Measurements from ENCODE around the gene ABR. TPM values are rescaled to one million over a fixed set of nuclear protein-coding genes. Genes with fewer than 3 reads are reported as not detected.
A peak's percentile ranks its signal among the peaks of the same experiment; 100 is the strongest.

ABR gene
- total and polyA plus RNA-seq, 2 donors from 2014 or later, result 18.7 to 116 TPM

- intact Hi-C loops (cut with DNase I), result loop anchor here (10.0 kb wide), 1 partner anchor 259 kb away; no protein-coding TSS in a partner anchor
- H3K27me3 ChIP-seq (ENCODE audit: control insufficient read depth, insufficient read depth, low read length), result no peaks in the 10 kb centered on the region
- no peaks in the 10 kb centered on the region for H3K4me1 ChIP-seq (ENCODE audit: control insufficient read depth in 2 of 3, insufficient read depth in 2 of 3, low read depth in 1 of 3, low read length in 3 of 3)
- TF ChIP-seq CTCF (IDR thresholded peaks at IDR 0.05; ENCODE audit: borderline replicate concordance, extremely low read depth, insufficient read depth), result no peak
- no peak overlapping the region for H3K4me3 ChIP-seq (ENCODE audit: low read length in 3 of 3)
- H3K27ac ChIP-seq (ENCODE audit: low read depth in 2 of 2, low read length in 2 of 2), result no peak overlapping the region
- FAIRE-seq, result no peak
- peak in 1 of 5 donors; percentile 70 for DNase-seq
- H3K9me3 ChIP-seq (ENCODE audit: control insufficient read depth in 2 of 3, insufficient read depth in 1 of 3, low read length in 3 of 3), result no peaks in the 10 kb centered on the region
- H3K36me3 ChIP-seq (ENCODE audit: control insufficient read depth in 2 of 3, insufficient read depth in 3 of 3, low read length in 3 of 3), result no peaks in the 10 kb centered on the region
- H3K9ac ChIP-seq (ENCODE audit: low read length in 3 of 3), result no peak overlapping the region
These were observed 126.0 kb downstream of the ABR start for GRCh38 chr17:1053661-1054360.

DNA sequence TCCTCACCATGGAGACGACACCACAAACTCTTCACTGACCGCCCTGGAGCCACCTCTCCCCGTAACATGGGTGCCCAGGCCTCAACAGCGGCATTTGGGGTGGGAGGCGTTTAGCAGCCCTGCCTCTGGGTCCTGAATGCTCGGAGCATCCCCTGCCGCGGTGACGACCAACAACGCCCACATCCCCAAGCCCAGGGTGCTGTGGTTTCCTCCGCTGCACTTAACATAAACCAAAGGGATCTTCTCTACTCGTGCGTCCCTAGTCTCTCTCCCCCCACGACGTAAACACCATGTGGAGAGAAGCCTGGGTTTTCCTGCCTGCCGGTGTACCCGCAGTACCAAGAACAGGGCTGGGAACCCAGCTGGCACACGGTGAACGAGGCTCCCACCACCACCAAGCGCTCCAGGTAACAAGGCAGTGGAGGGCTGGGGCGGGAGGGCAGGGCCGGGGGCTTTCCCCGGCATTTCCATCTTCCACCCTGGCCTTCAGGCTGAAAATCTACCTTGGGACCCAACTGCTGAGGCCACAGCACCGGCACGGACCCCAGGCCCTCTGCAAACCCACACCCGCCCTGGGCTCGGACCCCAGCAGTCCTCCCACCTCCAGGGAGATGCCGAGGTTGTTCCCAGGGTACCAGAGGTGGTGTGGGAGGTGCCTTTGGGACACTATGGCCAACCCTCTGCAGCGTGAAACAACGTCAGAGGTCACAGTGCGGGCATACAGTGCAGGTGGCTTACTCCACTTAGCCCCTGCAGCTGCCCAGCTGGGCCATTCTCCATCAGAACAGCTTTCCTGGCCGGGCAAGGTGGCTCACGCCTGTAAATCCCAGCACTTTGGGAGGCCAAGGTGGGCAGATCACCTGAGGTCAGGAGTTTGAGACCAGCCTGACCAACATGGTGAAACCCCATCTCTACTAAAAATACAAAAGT is 128.5 kb downstream of the ABR start:
- intact Hi-C loops (cut with DNase I), result loop anchor here (10.0 kb wide), 1 partner anchor 256 kb away; no protein-coding TSS in a partner anchor
- peak in 1 of 5 donors; percentile 54 for DNase-seq
- H3K27me3 ChIP-seq (ENCODE audit: control insufficient read depth, insufficient read depth, low read length), result no peaks in the 10 kb centered on the region

DNA sequence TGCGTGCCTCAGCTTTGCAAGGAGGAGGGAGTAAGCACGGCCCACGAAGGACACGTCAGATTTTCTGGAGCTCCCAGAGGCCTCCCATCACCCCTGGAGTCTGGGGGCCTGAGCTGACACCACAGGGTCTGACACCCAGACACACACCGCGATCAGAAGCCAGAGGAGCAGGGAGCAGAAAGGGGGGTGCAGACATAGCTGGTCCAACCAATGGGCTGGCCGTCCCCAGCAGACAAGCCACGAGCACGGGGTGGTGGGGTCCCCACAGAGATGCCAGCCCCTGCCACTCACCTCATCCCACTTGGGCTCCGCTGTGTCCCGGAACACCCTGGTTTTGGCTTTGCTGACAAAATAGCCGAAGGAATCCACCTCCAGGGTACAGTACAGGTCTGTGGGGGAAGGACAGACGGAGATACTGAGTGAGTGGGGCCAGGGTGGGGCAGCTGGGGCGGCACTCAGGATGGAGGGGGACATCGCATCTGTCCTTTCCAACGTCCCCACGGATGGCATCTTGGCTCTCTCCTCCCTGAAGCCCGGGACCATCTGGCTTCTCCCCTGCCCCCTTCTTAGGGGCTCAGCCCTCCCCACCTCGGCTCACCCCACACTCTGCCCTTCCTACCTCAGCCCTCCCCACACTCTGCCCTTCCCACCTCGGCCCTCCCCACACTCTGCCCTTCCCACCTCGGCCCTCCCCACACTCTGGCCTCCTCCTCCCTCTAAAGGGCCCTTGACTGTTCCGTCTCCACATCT is 129.4 kb downstream of the ABR start:
- DNase-seq (peak in 1 of 5 donors; percentile 65), FAIRE-seq (no peak)
- Histone ChIP-seq H3K27ac (ENCODE audit: low read depth in 2 of 2, low read length in 2 of 2) (no peak overlapping the region), H3K4me3 (ENCODE audit: low read length in 3 of 3) (no peak overlapping the region), H3K4me1 (ENCODE audit: control insufficient read depth in 2 of 3, insufficient read depth in 2 of 3, low read depth in 1 of 3, low read length in 3 of 3) (peaks cover 0 to 5% (median 0%) of the 10 kb centered on the region in 3 donors), H3K36me3 (ENCODE audit: control insufficient read depth in 2 of 3, insufficient read depth in 3 of 3, low read length in 3 of 3) (no peaks in the 10 kb centered on the region), H3K9ac (ENCODE audit: low read length in 3 of 3) (no peak overlapping the region), H3K9me3 (ENCODE audit: control insufficient read depth in 2 of 3, insufficient read depth in 1 of 3, low read length in 3 of 3) (no peaks in the 10 kb centered on the region), H3K27me3 (ENCODE audit: control insufficient read depth, insufficient read depth, low read length) (no peaks in the 10 kb centered on the region)
- no peak for TF ChIP-seq CTCF (IDR thresholded peaks at IDR 0.05; ENCODE audit: borderline replicate concordance, extremely low read depth, insufficient read depth)
- intact Hi-C loops (cut with DNase I), result loop anchor here (10.0 kb wide), 1 partner anchor 256 kb away; no protein-coding TSS in a partner anchor

More for the DNA sequence above, 128.5 kb downstream of the ABR start:
- Histone ChIP-seq H3K9ac (ENCODE audit: low read length in 3 of 3) (no peak overlapping the region), H3K9me3 (ENCODE audit: control insufficient read depth in 2 of 3, insufficient read depth in 1 of 3, low read length in 3 of 3) (no peaks in the 10 kb centered on the region), H3K4me1 (ENCODE audit: control insufficient read depth in 2 of 3, insufficient read depth in 2 of 3, low read depth in 1 of 3, low read length in 3 of 3) (peaks cover 0 to 5% (median 0%) of the 10 kb centered on the region in 3 donors), H3K36me3 (ENCODE audit: control insufficient read depth in 2 of 3, insufficient read depth in 3 of 3, low read length in 3 of 3) (no peaks in the 10 kb centered on the region), H3K4me3 (ENCODE audit: low read length in 3 of 3) (no peak overlapping the region), H3K27ac (ENCODE audit: low read depth in 2 of 2, low read length in 2 of 2) (no peak overlapping the region)
- no peak for FAIRE-seq
- no peak for TF ChIP-seq CTCF (IDR thresholded peaks at IDR 0.05; ENCODE audit: borderline replicate concordance, extremely low read depth, insufficient read depth)
